ENCODE data around the gene ZBED5. TPM values are rescaled to one million over a fixed set of nuclear protein-coding genes. Genes with fewer than 3 reads are reported as not detected.

Gene ZBED5
- total and polyA plus RNA-seq, 9 of the 15 experiments (the other 6 are each of a cell fraction or from before 2014, with no cell fraction given), result 12.4 to 70.7 (median 26.8) TPM

- TF ChIP-seq ZNF407 (IDR thresholded peaks at IDR 0.05; ENCODE audit: low read depth), result no peak
- no peak for TF ChIP-seq TSHZ1 (CRISPR knock-in tag; IDR thresholded peaks at IDR 0.05)
- TF ChIP-seq ZNF589 (CRISPR knock-in tag; IDR thresholded peaks at IDR 0.05; ENCODE audit: low read depth), result no peak
- no peak for TF ChIP-seq ZNF444 (CRISPR knock-in tag; IDR thresholded peaks at IDR 0.05)
- TF ChIP-seq TBL1XR1 (IDR thresholded peaks at IDR 0.05; ENCODE audit: low read length in 2 of 2), result no peak; a peak in 1 of 4 replicates
- TF ChIP-seq TCF3 (CRISPR knock-in tag; IDR thresholded peaks at IDR 0.05), result no peak; the same call in 1 of the 2 replicates
- TF ChIP-seq GATAD2A (IDR thresholded peaks at IDR 0.05), result peak; percentile 95
- peak; percentile 69 for TF ChIP-seq BRD9 (IDR thresholded peaks at IDR 0.05; ENCODE audit: low read depth, partially characterized antibody)
- no peak for TF ChIP-seq THAP7 (CRISPR knock-in tag; IDR thresholded peaks at IDR 0.05)
- no peak for TF ChIP-seq U2AF1 (optimal IDR thresholded peaks at IDR 0.05; ENCODE audit: low read depth, low read length)
- peak; percentile 98 for TF ChIP-seq RBFOX2 (IDR thresholded peaks at IDR 0.05; ENCODE audit: low read depth, low read length)
- no peak for TF ChIP-seq ZNF507 (tag; conservative IDR thresholded peaks at IDR 0.05)
- TF ChIP-seq ZNF41 (CRISPR knock-in tag; conservative IDR thresholded peaks at IDR 0.05), result no peak
- TF ChIP-seq ZFP36 (IDR thresholded peaks at IDR 0.05; ENCODE audit: low read depth, low read length, partially characterized antibody), result no peak
- no peak for TF ChIP-seq ATF1 (CRISPR knock-in tag; IDR thresholded peaks at IDR 0.05)
- peak; percentile 73 for TF ChIP-seq ATF1 (tag; IDR thresholded peaks at IDR 0.05)
- no peak for TF ChIP-seq ZNF696 (CRISPR knock-in tag; conservative IDR thresholded peaks at IDR 0.05)
These were observed at the start of gene ZBED5 (continued) for GRCh38 chr11:10857709-10858438.
